ENCODE measurements around the gene CASP2.

CASP2 gene

DNA sequence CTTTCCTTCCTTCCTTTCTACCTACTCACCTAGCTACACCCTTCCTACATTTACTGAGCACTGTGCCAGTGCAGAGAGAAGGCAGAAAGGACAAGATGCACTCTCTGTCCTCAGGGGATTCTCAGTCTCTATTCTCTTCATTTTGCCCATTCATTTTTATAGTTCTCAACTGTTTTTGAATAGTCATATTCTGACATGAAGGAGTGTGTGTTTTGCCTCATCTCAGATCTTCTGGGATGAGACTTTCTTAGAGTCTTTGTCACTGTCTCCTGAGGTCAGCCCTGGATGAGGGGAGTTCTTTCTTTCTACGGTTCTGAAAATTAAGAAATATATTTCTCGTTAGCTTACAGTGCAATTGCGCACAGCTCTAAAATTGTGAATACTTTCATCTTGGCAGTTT lies 49.1 kb downstream of the CASP2 start:
- DNase-seq (ENCODE audit: low read depth) = no peak

DNA sequence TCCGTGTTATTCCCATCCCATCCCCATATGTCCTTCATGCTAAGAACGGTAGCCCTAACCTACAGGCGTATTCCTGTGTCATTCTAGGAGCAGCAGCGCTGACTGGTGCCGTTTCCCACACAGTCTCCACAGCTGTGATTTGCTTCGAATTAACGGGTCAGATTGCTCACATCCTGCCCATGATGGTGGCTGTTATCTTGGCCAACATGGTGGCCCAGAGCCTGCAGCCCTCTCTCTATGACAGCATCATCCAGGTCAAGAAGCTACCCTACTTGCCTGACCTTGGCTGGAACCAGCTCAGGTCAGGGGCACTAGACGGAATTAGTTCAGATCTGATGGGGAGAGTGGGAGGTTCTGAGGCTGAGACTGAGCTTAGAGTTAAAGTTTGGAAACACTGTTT lies 53.7 kb downstream of the CASP2 start:
- DNase-seq (ENCODE audit: low read depth) = no peak

DNA sequence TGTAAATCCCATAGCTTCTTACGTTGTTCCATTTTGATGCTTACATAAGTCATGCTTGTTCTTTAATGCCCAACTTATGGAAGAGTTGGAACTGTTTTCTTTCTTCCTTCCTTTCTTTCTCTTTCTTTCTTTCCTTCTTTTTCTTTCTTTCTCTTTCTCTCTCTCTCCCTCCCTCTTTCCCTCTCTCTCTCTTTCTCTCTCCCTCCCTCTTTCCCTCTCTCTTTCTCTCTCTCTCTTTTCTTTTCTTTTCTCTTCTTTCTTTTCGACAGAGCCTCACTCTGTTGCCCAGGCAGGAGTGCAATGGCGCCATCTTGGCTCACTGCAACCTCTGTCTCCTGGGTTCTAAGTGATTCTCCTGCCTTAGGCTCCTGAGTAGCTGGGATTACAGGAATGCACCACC lies 55.4 kb downstream of the CASP2 start:
- no peak for DNase-seq (ENCODE audit: low read depth)

DNA sequence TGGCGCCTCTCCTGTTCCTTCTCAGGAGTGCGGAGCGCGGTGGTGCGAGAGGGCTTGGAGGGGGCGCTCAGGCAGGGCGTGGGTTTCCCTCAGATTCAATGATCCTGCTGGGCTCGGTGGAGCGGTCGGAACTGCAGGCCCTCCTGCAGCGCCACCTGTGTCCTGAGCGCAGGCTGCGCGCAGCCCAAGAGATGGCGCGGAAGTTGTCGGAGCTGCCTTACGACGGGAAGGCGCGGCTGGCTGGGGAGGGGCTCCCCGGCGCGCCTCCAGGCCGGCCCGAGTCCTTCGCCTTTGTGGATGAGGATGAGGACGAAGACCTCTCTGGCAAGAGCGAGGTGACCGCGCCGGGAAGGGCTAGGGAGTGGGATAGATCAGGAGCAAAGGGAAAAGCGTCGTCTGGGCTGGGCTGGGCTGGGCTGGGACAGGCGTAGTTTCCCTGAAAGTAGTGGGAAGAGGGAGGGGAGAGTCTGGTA lies 57.3 kb downstream of the CASP2 start:
- no peak for DNase-seq (ENCODE audit: low read depth)

DNA sequence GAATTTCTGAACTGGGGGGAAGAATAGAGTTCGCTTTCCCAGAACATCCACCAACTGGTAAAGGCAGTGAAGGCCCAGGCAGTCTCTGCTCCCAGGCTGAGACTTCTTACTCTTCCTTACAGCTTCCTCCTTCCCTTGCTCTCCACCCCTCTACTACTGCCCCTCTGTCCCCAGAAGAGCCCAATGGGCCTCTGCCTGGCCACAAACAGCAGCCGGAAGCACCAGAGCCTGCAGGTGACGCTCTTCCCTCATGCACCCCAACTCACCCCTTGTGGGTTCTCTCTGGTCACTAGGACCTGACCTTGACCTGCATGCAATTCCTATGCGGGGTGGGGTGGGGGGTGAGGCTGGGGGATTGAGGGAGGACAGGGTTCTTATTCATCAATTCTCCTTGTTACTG lies 57.9 kb downstream of the CASP2 start:
- no peak for DNase-seq (ENCODE audit: low read depth)

DNA sequence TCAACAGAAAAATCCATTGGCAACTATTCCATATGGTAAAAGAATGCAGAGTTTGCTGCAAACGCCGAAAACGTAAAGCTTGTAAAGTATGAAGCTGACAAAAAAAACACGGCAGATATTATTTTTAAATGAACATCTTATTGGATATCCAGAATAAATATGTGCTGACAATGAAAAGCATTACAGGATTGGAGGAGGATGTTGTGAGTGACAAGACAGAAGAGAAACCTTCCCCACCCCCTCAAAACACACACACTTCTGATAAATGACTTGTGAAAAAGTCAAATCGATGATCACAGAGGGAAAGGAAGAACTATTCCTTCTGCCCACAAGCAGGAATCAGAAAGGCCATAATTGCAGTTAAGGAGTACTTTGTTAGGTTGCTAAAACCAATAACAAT lies 59.8 kb downstream of the CASP2 start:
- no peak for DNase-seq (ENCODE audit: low read depth)

DNA sequence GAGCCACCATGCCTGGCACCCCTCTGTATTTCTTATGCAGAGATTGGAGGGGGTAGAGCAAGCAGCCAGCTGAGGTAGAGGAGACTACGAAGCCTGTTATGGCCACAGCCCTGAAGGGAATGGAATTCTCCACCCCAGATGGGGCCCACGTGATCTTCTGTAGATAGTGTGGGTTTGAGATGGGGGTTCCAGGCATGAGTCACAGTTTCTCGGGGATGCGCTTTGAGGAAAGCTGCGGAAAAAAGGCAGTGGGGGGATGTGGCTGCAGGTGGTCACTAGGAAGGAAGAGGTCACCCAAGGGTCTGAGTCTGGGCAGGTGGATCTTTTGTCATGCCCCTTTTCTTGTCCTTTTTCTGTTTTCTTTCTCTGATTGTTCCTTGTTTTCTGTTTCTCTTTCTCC lies 62.9 kb downstream of the CASP2 start:
- DNase-seq (ENCODE audit: low read depth) = no peak

DNA sequence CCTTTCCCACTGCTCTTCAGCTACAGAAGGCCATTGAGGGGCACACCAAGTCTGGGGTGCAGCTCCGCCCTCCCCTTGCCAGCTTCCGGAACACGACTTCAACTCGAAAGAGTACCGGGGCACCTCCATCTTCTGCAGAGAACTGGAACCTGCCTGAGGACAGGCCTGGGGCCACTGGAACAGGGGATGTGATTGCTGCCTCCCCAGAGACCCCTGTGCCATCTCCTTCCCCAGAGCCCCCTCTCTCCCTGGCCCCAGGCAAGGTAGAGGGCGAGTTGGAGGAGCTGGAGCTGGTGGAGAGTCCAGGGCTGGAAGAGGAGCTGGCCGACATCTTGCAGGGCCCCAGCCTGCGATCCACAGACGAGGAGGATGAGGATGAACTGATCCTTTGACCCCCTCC lies 63.4 kb downstream of the CASP2 start:
- no peak for DNase-seq (ENCODE audit: low read depth)

DNA sequence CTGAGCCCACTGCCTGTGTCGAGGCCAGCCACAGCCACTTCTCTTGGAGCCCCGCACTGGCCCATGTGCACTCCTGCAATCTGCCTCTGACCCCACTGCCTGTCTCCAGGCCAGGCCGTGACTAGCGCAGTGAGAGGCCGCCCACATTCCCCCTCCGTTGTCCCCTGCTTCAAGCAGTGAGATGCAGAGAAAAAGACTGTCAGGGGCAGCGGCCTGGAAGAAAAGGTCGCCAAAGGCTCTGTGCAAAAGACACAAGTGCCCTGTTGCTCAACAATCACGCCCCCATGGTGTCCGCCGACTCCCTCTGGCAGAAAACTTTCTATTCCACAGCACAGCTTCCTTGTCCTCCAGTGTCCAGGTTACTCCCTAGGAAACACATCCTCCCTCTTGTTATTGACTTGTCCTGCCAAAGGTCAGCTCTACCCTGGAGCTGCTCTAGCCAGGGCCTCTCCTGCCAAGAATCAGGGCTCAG lies 64.4 kb downstream of the CASP2 start:
- no peak for DNase-seq (ENCODE audit: low read depth)

DNA sequence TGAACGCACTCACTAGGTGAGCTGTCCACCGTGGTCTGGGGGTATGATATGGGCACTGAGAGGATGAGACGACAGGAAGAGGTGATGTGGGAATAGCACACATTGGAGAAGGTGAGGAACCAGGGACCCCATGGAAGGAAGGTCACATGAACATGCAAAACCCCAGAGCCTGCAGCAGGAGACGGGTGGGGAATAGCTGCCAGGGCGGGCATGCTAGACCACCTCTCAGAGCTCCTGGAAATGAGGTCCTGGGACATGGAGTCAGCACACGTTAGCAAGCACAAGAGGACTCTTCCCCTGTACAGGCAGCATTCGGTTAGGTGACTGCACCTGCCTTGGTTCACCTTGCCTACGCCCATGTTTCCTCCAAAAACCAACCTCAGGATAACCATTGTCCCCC lies 66.2 kb downstream of the CASP2 start:
- no peak for DNase-seq (ENCODE audit: low read depth)

DNA sequence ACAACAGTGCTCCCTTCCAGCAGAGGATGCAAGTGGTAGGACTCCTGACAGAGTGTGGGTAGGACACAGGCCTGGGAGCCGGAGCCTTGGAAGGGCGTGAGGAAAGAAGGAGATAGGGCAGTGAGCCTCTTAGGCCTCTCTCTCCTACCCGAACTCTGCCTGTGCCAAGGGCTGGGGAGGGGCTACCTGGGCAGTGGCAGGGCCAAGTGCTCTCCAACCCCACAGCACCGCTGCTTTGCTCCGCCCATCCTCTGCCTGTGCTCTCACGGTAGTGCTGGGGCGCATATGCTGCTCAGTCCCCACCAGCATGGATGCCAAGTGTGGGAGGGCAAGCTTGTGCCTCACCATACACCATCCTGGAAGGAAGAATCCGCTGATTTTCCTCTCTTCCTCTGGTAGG lies 66.8 kb downstream of the CASP2 start:
- DNase-seq (ENCODE audit: low read depth) = no peak

DNA sequence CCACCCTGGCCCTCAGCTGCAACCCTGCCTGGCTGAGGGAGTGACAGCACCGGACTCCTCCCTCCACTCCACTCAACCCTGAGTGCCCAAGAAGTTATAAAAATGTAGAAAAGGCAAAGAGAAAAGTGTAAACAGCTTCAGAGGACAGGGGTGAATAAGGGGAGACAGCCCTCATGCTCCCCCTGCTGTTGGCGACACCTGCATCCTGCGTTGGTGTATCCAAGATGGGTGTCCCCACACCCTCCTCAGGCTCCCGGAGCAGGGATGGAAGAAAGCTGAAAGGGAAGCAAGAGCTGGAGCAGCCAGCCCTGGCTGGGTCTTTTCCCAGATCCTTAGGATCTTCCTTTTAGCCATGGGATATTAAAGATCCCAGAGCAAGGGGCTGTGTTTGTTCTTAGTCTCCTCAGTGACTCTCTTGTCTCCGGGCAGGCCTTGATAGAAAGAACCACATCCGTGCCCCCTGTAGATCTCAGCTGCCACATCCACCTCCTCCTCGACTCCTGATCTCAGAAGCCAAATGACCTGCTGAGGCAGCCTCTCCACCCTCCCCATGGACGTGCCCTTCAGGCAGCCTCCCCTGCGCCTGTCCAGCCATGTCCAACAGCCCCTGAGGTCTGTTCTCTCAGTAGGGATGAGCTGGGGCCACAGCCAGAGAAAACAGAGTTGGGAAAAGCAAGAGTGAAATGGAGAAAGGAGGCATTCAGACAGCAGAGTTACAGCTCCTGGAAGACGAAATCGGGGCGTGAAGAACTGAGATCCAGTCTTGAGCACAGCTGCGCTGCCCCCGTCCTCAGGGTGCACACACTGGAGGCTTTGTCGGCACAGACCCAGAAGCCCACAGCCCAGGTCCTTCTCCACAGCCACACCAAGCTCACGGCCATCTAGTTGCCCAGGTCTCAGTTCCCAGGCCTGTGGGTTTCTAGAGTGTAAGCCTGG lies 67.6 kb downstream of the CASP2 start:
- DNase-seq (ENCODE audit: low read depth) = no peak

DNA sequence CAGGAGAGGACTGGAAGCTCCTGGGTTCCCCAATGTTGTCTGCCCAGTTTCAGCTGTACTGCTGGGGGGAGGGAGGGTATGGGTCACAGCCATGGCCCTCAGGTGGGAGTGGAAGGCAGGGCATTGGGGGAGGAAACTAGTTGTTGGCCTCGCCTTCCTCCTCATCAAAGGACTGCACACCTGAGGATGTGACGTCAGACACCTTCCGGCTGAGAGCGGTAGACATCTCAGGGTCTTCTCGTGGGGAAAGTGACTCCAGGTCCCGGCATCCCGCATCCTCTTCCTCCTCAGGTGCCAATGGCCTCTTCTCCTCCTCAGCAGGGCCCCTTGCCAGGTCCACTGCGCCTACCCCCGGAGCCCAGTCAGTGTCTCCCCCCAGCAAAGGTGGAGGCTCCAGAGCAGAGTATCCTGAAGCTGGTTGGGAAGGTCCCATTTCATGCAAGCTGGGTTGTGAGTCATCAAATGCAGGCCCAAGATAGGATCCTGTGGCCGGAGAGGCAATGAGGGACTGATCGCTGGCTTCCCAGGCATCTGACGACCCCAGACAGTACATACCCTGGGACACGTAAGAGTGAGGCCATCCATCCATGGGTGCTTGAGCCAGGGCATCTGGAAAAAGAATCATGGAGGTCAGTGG lies 68.4 kb downstream of the CASP2 start:
- no peak for DNase-seq (ENCODE audit: low read depth)
